ENCODE data around the gene ANKRD12.
"Not testable (repeated sequence)": the region's sequence is repeated elsewhere in the genome, so short reads cannot be mapped to it uniquely, and the experiment has no call there.

Gene ANKRD12

GRCh38 chr18:9147440-9148202 lies 11.0 kb downstream of the ANKRD12 start:
- DNase-seq: peak; percentile 19

- no peak for DNase-seq
Observed at GRCh38 chr18:9148203-9148552, 11.6 kb downstream of the ANKRD12 start.

- no peak for DNase-seq
Observed at GRCh38 chr18:9150121-9150520, 13.5 kb downstream of the ANKRD12 start.

GRCh38 chr18:9153256-9153655 lies 16.7 kb downstream of the ANKRD12 start:
- DNase-seq: no peak

GRCh38 chr18:9156604-9157249 lies 20.1 kb downstream of the ANKRD12 start:
- DNase-seq: no peak

- no peak for DNase-seq
Observed at GRCh38 chr18:9157806-9158205, 21.2 kb downstream of the ANKRD12 start.

- no peak for DNase-seq
Observed at GRCh38 chr18:9160014-9160413, 23.4 kb downstream of the ANKRD12 start.

- DNase-seq: not testable (repeated sequence)
Observed at GRCh38 chr18:9162663-9163062, 26.1 kb downstream of the ANKRD12 start.

GRCh38 chr18:9164149-9164548 lies 27.6 kb downstream of the ANKRD12 start:
- not testable (repeated sequence) for DNase-seq

- not testable (repeated sequence) for DNase-seq
Observed at GRCh38 chr18:9165883-9166282, 29.3 kb downstream of the ANKRD12 start.

- not testable (repeated sequence) for DNase-seq
Observed at GRCh38 chr18:9169515-9169914, 32.9 kb downstream of the ANKRD12 start.

GRCh38 chr18:9171919-9172318 lies 35.3 kb downstream of the ANKRD12 start:
- DNase-seq: not testable (repeated sequence)

- DNase-seq: no peak
Observed at GRCh38 chr18:9172506-9173127, 36.0 kb downstream of the ANKRD12 start.

GRCh38 chr18:9173770-9174233 lies 37.2 kb downstream of the ANKRD12 start:
- peak; percentile 16 for DNase-seq

- no peak for DNase-seq
Observed at GRCh38 chr18:9174302-9174701, 37.7 kb downstream of the ANKRD12 start.

GRCh38 chr18:9175115-9175514 lies 38.5 kb downstream of the ANKRD12 start:
- no peak for DNase-seq

- DNase-seq: no peak
Observed at GRCh38 chr18:9177031-9177430, 40.5 kb downstream of the ANKRD12 start.

GRCh38 chr18:9177466-9177865 lies 40.9 kb downstream of the ANKRD12 start:
- DNase-seq: no peak

GRCh38 chr18:9178557-9178956 lies 42.0 kb downstream of the ANKRD12 start:
- DNase-seq: no peak

- no peak for DNase-seq
Observed at GRCh38 chr18:9181275-9181674, 44.7 kb downstream of the ANKRD12 start.

GRCh38 chr18:9182852-9183399 lies 46.3 kb downstream of the ANKRD12 start:
- no peak for DNase-seq

GRCh38 chr18:9184998-9185613 lies 48.5 kb downstream of the ANKRD12 start:
- DNase-seq: peak; percentile 18

Measured in stimulated activated CD4-positive, alpha-beta T cell treated with anti-CD3 and anti-CD28 coated beads, Interleukin-15, amount 100 ng/mL, for 24 hours (primary cell).